Activated naive CD4-positive, alpha-beta T cell treated with anti-CD3 and anti-CD28 coated beads for 36 hours (primary cell): Measurements from ENCODE around the gene SNX32. TPM values are rescaled to one million over a fixed set of nuclear protein-coding genes. Genes with fewer than 3 reads are reported as not detected.
A peak's percentile ranks its signal among the peaks of the same experiment; 100 is the strongest.

Source experiments
- CTCF ChIA-PET: fragments of 350-600 bp; sonication (Branson Sonifier 250); formaldehyde crosslinking; loops from one replicate; lab custom pipeline; 2021; ENCODE audit warnings: antibody characterized with exemption; lab: Charles Lee
- DNase-seq: peaks from one replicate; pipeline ENCODE4 v3.0.0-alpha.2; 2020
- H3K27ac Mint-ChIP-seq: one replicate; pipeline ENCODE4 v1.8.0; 2021; ENCODE audit warnings: mild to moderate bottlenecking, mixed read lengths
- H3K27me3 Mint-ChIP-seq: one replicate; pipeline ENCODE4 v1.8.0; 2021; ENCODE audit warnings: low read depth, mixed read lengths
- H3K36me3 Mint-ChIP-seq: one replicate; pipeline ENCODE4 v1.8.0; 2021; ENCODE audit warnings: low read depth, mixed read lengths
- H3K4me1 Mint-ChIP-seq: one replicate; pipeline ENCODE4 v1.8.0; 2021; ENCODE audit warnings: low read depth, mixed read lengths
- H3K4me3 Mint-ChIP-seq: one replicate; pipeline ENCODE4 v1.8.0; 2021; ENCODE audit warnings: mild to moderate bottlenecking, moderate library complexity, mixed read lengths
- H3K9me3 Mint-ChIP-seq: one replicate; pipeline ENCODE4 v1.8.0; 2021; ENCODE audit warnings: mixed read lengths
- intact Hi-C: fragments of 100-400 bp; cut with micrococcal nuclease; formaldehyde crosslinking; loops from one replicate; pipeline ENCODE4 v1.15.1; 2023
- total RNA-seq, 2 experiments: library from RNA; stranded (reverse); gene quantifications; one replicate each; pipeline ENCODE4 v1.2.3, GENCODE V29; 2021

SNX32 gene
- total RNA-seq, 2 experiments from 2014 or later: 1.5 to 2.0 TPM

GRCh38 chr11:65868076-65868667 lies 34.4 kb downstream of the SNX32 start:
- DNase-seq: peak; percentile 36
- Mint-ChIP-seq H3K27me3 (no peaks in the 10 kb centered on the region), H3K4me1 (peaks cover 10% of the 10 kb centered on the region), H3K9me3 (no peaks in the 10 kb centered on the region), H3K27ac (no peak overlapping the region), H3K36me3 (peaks cover 14% of the 10 kb centered on the region), H3K4me3 (no peak overlapping the region)
- CTCF ChIA-PET: interaction anchor here (1.1 to 5.0 kb wide), 3 partner anchors 8 to 120 kb away, joined by 3 to 57 read pairs (median 8); partner anchors contain the start of genes FIBP and MUS81
- intact Hi-C loops: no loop called here

DNA sequence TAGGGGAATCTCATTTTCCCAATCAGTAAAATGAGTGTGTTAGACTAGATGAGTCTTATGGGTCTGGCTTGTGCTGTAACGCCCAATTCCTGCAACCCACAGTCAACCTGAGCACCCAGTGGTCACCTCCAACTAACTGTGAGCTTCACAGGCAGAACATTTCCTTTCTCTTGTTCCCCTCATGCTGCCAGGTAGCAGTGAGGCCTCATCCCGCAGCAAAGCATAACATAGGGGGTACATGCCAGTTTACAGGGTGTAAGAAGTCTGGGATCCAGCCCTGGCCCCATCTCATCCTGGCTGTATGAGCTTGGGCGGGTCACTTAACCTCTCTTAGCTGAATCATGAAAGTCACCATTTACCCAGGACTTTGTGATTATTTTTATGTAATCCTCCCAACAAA lies 35.1 kb downstream of the SNX32 start:
- Mint-ChIP-seq H3K4me3 (no peak overlapping the region), H3K9me3 (no peaks in the 10 kb centered on the region), H3K36me3 (peaks cover 10% of the 10 kb centered on the region), H3K27me3 (no peaks in the 10 kb centered on the region), H3K27ac (no peak overlapping the region), H3K4me1 (peaks cover 13% of the 10 kb centered on the region)
- no peak for DNase-seq
- CTCF ChIA-PET: interaction anchor here (1.1 to 5.0 kb wide), 3 partner anchors 9 to 120 kb away, joined by 3 to 57 read pairs (median 8); partner anchors contain the start of genes FIBP and MUS81
- intact Hi-C loops: no loop called here

DNA sequence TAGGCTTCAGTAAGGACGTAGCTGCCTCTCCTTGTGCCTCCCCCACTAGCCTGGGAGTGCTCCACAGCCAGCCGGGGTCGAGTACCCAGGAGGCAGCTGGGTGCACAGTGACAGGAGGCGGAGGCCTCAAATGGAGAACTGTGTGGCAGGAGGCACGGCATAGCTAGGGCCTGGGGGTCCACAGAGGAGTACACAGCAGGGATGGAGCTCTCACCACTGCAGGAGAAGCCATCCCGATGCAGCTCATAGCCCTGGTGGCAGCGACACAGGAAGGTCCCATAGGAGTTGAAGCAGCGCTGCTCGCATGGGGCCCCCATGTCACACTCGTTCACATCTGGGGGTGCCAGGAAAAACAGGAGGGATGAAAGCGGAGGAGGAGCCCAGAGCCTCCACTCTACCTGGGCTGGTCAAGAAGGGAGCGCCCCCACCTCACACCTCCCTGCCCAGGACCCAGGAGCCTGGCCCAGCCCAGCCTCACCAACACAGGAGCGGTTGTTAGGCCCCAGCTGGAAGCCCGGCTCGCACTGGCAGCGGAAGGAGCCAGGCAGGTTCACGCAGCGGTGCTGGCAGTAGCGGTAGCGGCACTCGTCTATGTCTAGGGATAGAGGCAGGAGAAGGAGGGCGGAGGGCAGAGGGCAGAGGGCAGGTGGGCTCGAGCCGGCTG lies 36.0 kb downstream of the SNX32 start:
- CTCF ChIA-PET: interaction anchor here (5.0 kb wide), 1 partner anchor 17 kb away, joined by 57 read pairs; the partner anchor contains the start of gene FIBP
- DNase-seq: no peak
- Mint-ChIP-seq H3K36me3 (peaks cover 10% of the 10 kb centered on the region), H3K4me3 (no peak overlapping the region), H3K4me1 (peaks cover 11% of the 10 kb centered on the region), H3K27ac (no peak overlapping the region), H3K27me3 (no peaks in the 10 kb centered on the region), H3K9me3 (no peaks in the 10 kb centered on the region)
- intact Hi-C loops: no loop called here

- no peak for DNase-seq
- intact Hi-C loops: no loop called here
- H3K4me3 Mint-ChIP-seq: no peak overlapping the region
- no peaks in the 10 kb centered on the region for H3K9me3 Mint-ChIP-seq
- CTCF ChIA-PET: interaction anchor here (1.1 to 5.0 kb wide), 2 partner anchors 16 to 21 kb away, joined by 3 to 57 read pairs; partner anchors contain the start of genes CCDC85B and FIBP
- H3K27ac Mint-ChIP-seq: no peak overlapping the region
- peaks cover 6% of the 10 kb centered on the region for H3K36me3 Mint-ChIP-seq
- H3K4me1 Mint-ChIP-seq: peaks cover 11% of the 10 kb centered on the region
- no peaks in the 10 kb centered on the region for H3K27me3 Mint-ChIP-seq
These were observed 36.5 kb downstream of the SNX32 start for GRCh38 chr11:65870307-65870658.

DNA sequence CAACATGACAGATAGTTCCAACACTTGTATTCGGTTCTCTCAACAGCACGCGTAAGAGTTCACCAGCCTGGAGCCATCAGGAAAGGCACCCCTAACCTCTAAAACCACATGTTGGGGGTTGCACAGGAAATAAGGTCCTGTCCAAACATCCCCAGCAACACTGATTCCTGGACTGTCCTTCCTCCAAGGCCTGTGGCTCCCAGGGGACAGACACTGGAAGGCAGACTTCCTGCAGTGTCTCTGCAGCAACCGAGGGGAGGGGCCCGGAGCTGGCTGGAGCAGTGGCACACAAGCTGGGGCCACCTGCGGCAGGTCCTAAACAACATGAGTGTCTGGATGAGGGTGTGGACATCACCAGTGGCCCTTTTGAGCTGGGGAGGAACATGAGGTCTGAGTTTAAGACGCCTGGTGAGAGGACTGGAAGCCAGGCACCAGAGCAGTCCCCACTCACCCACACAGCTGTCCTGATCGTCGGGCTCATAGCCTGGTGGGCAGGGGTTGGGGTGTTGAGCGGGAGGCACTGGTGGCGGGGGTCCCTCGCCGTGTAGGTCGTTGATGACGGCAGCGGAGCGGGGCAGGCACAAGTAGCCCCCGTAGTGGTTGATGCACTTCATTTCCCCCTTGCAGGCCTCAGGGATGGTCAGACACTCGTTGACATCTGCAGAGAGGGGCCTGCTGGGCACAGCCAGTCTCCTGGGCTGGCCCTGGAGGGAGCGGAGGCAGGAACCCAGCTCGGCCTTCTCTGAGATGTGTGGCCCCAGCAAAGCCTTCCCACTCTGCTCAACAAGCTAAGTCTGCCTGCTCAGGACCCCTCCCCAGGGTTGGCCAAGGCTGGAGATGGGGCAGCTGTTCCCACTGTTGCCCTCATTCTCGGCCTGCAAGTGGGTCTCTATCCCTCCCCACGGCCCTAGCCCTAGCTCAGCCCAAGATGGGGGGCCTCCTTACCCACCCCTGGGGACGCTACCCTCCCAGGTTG lies 37.2 kb downstream of the SNX32 start:
- no peak for DNase-seq
- Mint-ChIP-seq H3K27me3 (no peaks in the 10 kb centered on the region), H3K27ac (no peak overlapping the region), H3K36me3 (peaks cover 6% of the 10 kb centered on the region), H3K9me3 (no peaks in the 10 kb centered on the region), H3K4me1 (peaks cover 11% of the 10 kb centered on the region), H3K4me3 (no peak overlapping the region)
- CTCF ChIA-PET: interaction anchor here (0.8 to 5.0 kb wide), 7 partner anchors 8 to 440 kb away, joined by 3 to 57 read pairs (median 3); partner anchors contain the start of genes CCDC85B, FIBP, KAT5 and MUS81
- intact Hi-C loops: no loop called here

DNA sequence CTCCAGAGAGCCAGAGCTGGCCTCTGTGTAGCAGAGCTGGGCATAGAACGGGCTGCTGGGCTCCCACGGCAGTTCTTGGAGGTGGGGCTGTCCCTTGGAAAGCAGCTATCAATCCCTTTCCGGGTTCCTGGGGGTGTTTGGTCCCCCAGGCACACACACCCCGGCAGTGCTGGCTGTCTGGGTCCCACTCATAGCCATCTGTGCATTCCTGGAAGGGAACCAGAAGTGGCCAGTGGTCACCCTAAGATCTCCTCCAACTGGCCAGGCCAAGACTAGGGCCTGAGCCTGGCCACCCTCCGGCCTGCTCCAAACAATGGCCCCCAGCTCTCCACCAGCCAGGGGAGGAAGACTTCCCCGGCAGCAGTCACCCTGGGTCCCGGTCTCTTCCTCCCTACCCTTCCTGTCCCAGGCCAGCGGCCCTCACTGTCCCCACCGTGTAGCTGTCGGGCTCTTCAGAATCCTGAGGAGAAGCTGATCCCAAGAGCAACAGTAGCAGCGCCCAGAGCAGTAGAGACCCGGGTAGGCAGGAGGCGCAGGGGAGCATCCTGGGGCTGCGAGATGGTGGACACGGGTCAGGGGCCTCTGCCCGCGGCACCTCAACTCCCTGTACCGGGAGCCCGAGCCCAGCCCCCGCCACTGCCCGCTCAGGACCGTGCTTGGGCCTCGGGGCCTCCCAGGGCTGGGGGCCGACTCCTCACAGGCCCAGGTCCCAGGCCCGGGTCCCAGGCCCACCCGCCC lies 38.2 kb downstream of the SNX32 start:
- Mint-ChIP-seq H3K36me3 (peaks cover 6% of the 10 kb centered on the region), H3K27ac (no peak overlapping the region)

DNA sequence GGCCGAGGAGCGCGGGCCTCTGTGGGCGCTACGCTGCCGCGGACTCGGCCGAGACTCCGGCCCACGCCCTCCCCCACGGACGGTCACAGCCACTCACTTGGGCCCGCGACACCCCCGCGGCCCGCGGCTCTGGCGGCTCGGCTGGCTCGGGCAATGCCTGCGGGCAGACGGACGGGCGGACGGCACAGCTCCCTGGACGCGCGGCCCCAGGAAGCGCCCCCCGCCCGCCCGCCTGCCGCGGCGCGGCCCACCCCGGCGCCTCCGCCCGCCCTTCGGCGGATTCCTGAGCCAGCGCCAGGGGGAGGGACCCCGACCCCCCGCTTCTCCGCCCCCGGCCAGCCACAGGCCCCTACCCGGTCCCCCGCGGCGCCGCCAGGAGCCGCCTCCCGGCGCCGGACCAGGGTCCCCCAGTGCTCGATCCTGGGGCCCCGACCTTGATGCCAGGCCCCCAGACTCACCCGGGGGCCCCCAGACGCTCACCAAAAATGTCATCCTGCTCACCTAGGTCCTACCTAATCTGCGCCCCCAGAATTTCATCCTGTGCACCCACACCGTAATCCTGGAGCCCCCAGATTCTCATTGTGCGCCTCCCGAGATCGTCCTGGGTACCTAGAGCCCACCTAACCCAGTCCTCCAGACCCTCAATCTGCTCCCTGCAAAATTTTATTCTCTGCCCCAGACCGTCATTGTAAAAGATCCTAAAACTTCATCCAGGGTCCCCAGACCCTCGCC lies 39.0 kb downstream of the SNX32 start, which contains the start of gene EFEMP2:
EFEMP2 (minus strand) TSS at position 215 of the 732 bp plus-strand sequence. CDS start 446 bp downstream, outside the sequence.
- Mint-ChIP-seq H3K9me3 (no peaks in the 10 kb centered on the region), H3K36me3 (no peaks in the 10 kb centered on the region), H3K27me3 (no peaks in the 10 kb centered on the region), H3K4me1 (peaks cover 15% of the 10 kb centered on the region), H3K4me3 (peak within 1 kb of the TSS; percentile 87), H3K27ac (peak within 1 kb of the TSS; percentile 82)
- DNase-seq: no peak
- intact Hi-C loops: loop anchor here (2.0 kb wide), 2 partner anchors 14 to 16 kb away; partner anchors contain the start of genes CFL1 and FIBP
- CTCF ChIA-PET: interaction anchor here (0.6 to 5.0 kb wide), 3 partner anchors 13 to 103 kb away, joined by 3 to 57 read pairs (median 22); partner anchors contain the start of genes FIBP and MUS81

More for the DNA sequence above, 38.2 kb downstream of the SNX32 start:
- intact Hi-C loops: loop anchor here (2.0 kb wide), 2 partner anchors 13 to 17 kb away; partner anchors contain the start of genes CFL1 and FIBP
- Mint-ChIP-seq H3K4me1 (peaks cover 15% of the 10 kb centered on the region), H3K27me3 (no peaks in the 10 kb centered on the region), H3K4me3 (peak overlapping the region; percentile 38), H3K9me3 (no peaks in the 10 kb centered on the region)
- CTCF ChIA-PET: interaction anchor here (0.6 to 5.0 kb wide), 7 partner anchors 9 to 439 kb away, joined by 3 to 57 read pairs (median 3); partner anchors contain the start of genes FIBP, KAT5 and MUS81
- no peak for DNase-seq

GRCh38 chr11:65873318-65874156 lies 39.8 kb downstream of the SNX32 start:
- Mint-ChIP-seq H3K9me3 (no peaks in the 10 kb centered on the region), H3K27me3 (no peaks in the 10 kb centered on the region), H3K27ac (peak overlapping the region; percentile 82), H3K4me3 (peak overlapping the region; percentile 87), H3K4me1 (peaks cover 17% of the 10 kb centered on the region), H3K36me3 (no peaks in the 10 kb centered on the region)
- intact Hi-C loops: loop anchor here (2.0 kb wide), 2 partner anchors 15 kb away; partner anchors contain the start of genes CFL1 and FIBP
- CTCF ChIA-PET: interaction anchor here (0.8 to 1.7 kb wide), 7 partner anchors 10 to 57 kb away, joined by 3 to 31 read pairs (median 7); partner anchors contain the start of genes FIBP and MUS81
- DNase-seq: peak; percentile 98

DNA sequence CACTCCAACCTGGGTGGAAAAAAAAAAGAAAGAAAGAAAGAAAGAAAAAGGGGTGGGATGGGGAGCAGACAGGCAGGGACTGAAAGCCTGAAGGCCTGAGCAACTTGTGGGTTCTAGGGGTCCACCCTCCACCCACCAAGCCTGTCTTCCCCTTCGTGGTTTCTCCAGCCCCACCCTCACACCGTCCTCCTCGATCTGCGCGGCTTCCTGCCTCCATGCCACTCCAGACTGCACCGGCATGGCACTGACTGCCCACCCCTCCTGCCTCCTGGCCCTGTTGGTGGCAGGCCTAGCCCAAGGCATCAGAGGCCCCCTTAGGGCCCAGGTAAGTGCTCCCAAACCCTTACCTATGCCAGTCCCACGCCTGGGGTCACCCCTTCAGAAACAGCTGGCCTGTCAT lies 45.9 kb downstream of the SNX32 start, which contains the start of gene CTSW:
CTSW (plus strand) TSS at position 221 of the 400 bp plus-strand sequence; CDS start at position 239, 18 bp downstream.
- H3K9me3 Mint-ChIP-seq: no peaks in the 10 kb centered on the region
- peak within 1 kb of the TSS; percentile 12 for H3K27ac Mint-ChIP-seq
- H3K4me3 Mint-ChIP-seq: peak within 1 kb of the TSS; percentile 15
- peak; percentile 42 for DNase-seq
- H3K36me3 Mint-ChIP-seq: peaks cover 8% of the 10 kb centered on the region
- no peaks in the 10 kb centered on the region for H3K27me3 Mint-ChIP-seq
- intact Hi-C loops: no loop called here
- peaks cover 44% of the 10 kb centered on the region for H3K4me1 Mint-ChIP-seq
- CTCF ChIA-PET: interaction anchor here (14.7 kb wide), 1 partner anchor 19 kb away, joined by 178 read pairs; the partner anchor contains the start of genes CFL1 and MUS81

GRCh38 chr11:65880027-65880426 lies 46.3 kb downstream of the SNX32 start:
- CTCF ChIA-PET: interaction anchor here (14.7 kb wide), 1 partner anchor 19 kb away, joined by 178 read pairs; the partner anchor contains the start of genes CFL1 and MUS81
- no peaks in the 10 kb centered on the region for H3K9me3 Mint-ChIP-seq
- peaks cover 48% of the 10 kb centered on the region for H3K4me1 Mint-ChIP-seq
- H3K27me3 Mint-ChIP-seq: no peaks in the 10 kb centered on the region
- intact Hi-C loops: no loop called here
- no peak for DNase-seq
- H3K4me3 Mint-ChIP-seq: no peak overlapping the region
- H3K36me3 Mint-ChIP-seq: peaks cover 12% of the 10 kb centered on the region
- H3K27ac Mint-ChIP-seq: no peak overlapping the region
